Stimulated activated CD8-positive, alpha-beta memory T cell treated with anti-CD3 and anti-CD28 coated beads, Interleukin-12 subunit alpha, Interleukin-12 subunit beta, amount 100 ng/mL, for 1 hour (primary cell): ENCODE data around the gene DLG1.
"Not testable (repeated sequence)": the region's sequence is repeated elsewhere in the genome, so short reads cannot be mapped to it uniquely, and the experiment has no call there.

ENCODE experiments used
- DNase-seq: peaks from one replicate; pipeline ENCODE4 v3.0.0-alpha.2; 2020; ENCODE audit warnings: low read depth

Gene DLG1

GRCh38 chr3:197244751-197245150, 53.7 kb downstream of the DLG1 start:
- DNase-seq = no peak

- no peak for DNase-seq
Observed at GRCh38 chr3:197242784-197243432, 55.5 kb downstream of the DLG1 start.

GRCh38 chr3:197241173-197241572, 57.2 kb downstream of the DLG1 start:
- DNase-seq = no peak

- no peak for DNase-seq
Observed at GRCh38 chr3:197239857-197240256, 58.6 kb downstream of the DLG1 start.

- DNase-seq = no peak
Observed at GRCh38 chr3:197238842-197239241, 59.6 kb downstream of the DLG1 start.

- no peak for DNase-seq
Observed at GRCh38 chr3:197237897-197238296, 60.5 kb downstream of the DLG1 start.

- DNase-seq = no peak
Observed at GRCh38 chr3:197236362-197236761, 62.0 kb downstream of the DLG1 start.

- DNase-seq = no peak
Observed at GRCh38 chr3:197234947-197235914, 63.2 kb downstream of the DLG1 start.

GRCh38 chr3:197231321-197231720, 67.1 kb downstream of the DLG1 start:
- no peak for DNase-seq

GRCh38 chr3:197229836-197230235, 68.6 kb downstream of the DLG1 start:
- no peak for DNase-seq

GRCh38 chr3:197229178-197229577, 69.2 kb downstream of the DLG1 start:
- DNase-seq = no peak

- DNase-seq = no peak
Observed at GRCh38 chr3:197227780-197228574, 70.4 kb downstream of the DLG1 start.

GRCh38 chr3:197226179-197226578, 72.2 kb downstream of the DLG1 start:
- DNase-seq = no peak

- DNase-seq = no peak
Observed at GRCh38 chr3:197225579-197225978, 72.8 kb downstream of the DLG1 start.

- DNase-seq = no peak
Observed at GRCh38 chr3:197224034-197224444, 74.4 kb downstream of the DLG1 start.

- DNase-seq = no peak
Observed at GRCh38 chr3:197222937-197223370, 75.5 kb downstream of the DLG1 start.

- DNase-seq = no peak
Observed at GRCh38 chr3:197219619-197220018, 78.8 kb downstream of the DLG1 start.

GRCh38 chr3:197218210-197218609, 80.2 kb downstream of the DLG1 start:
- DNase-seq = no peak

GRCh38 chr3:197216914-197217313, 81.5 kb downstream of the DLG1 start:
- no peak for DNase-seq

- no peak for DNase-seq
Observed at GRCh38 chr3:197216169-197216860, 82.1 kb downstream of the DLG1 start.

GRCh38 chr3:197212290-197212689, 86.1 kb downstream of the DLG1 start:
- DNase-seq = no peak

- DNase-seq = not testable (repeated sequence)
Observed at GRCh38 chr3:197211698-197212097, 86.7 kb downstream of the DLG1 start.
